HG03457 (cell line): ENCODE measurements around the gene ZC3H18.

Experiments used
- ATAC-seq: cut with Tn5 transposase; IDR thresholded peaks from one replicate; pipeline ENCODE4 v1.9.1; 2021; ENCODE audit warnings: moderate number of reproducible peaks; ENCODE audit not compliant: unreplicated experiment

ZC3H18 gene

DNA sequence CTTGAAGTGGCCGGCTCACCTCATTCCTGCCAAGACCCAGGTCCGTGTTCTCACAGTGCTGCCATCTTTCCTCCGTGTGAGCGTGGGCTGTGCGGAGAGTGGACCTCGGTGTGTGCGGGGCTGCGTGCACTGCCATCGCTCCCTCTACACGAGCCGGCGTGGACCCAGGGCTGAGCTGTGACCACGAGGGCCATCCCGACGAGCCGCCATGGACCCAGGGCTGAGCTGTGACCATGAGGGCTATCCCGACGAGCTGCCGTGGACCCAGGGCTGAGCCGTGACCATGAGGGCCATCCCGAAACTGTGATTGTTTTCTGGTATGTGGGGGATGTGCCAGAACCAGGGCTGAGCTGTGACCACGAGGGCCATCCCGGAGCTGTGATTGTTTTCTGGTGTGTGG is 101.6 kb downstream of the ZC3H18 start:
- no peak for ATAC-seq

DNA sequence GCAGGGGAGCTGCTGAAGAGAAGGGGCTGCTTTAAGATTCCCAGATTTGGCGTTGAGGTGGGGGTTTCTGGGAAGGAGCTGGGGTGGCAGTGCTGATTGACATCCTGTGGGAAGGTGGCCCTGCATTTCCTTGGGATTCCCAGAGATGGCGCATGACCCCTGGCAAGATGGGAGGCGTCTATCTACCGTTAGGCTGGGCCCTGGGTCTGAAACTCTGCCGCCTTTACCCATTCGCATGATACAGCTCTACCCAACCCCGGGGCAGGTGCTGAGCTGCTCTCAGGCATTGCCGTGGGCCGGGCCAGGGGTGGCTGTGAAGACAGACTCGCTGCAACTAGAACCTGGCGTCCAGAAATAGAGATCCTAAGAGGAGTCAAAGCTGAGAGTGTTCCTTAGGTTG is 102.6 kb downstream of the ZC3H18 start:
- ATAC-seq, result no peak

- ATAC-seq, result no peak
These were observed 103.6 kb downstream of the ZC3H18 start for GRCh38 chr16:88673716-88674379.

DNA sequence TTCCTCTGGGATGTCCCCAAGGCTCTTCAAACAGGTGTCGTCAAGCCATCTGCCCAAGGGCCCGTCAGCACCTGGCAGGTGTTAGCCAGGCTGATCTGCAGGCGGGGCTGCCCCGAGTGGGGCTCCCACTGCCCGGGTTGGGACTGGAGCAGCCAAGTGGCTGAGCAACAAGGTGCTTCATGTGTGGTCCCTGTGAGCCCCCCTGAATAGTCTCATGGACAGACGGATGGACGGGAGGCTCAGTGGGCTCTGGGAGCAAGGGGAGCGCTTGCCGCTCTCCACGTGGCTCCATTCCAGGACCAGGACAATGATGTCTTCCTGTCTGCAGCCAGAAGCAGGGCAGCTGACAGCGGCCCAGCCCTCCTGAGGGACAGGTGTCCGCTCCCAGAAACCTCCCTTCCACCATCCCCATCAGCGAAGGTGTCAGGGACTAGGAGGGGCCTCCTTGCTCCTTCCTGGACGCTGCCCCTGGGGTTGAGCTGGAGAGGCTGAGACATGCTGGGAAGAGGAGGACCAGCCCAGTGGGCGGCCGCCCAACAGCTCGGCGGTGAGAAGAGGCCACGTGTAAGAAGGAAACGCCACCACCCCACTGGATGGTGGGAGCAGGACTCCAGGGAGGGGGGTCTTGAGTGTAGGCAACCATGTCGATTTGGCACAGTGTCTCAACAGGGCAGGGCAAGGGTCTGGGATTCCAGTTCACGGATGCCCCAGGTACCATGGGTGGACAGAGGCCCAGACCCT is 106.5 kb downstream of the ZC3H18 start:
- ATAC-seq, result no peak

- no peak for ATAC-seq
These were observed 107.5 kb downstream of the ZC3H18 start for GRCh38 chr16:88677721-88678120.

DNA sequence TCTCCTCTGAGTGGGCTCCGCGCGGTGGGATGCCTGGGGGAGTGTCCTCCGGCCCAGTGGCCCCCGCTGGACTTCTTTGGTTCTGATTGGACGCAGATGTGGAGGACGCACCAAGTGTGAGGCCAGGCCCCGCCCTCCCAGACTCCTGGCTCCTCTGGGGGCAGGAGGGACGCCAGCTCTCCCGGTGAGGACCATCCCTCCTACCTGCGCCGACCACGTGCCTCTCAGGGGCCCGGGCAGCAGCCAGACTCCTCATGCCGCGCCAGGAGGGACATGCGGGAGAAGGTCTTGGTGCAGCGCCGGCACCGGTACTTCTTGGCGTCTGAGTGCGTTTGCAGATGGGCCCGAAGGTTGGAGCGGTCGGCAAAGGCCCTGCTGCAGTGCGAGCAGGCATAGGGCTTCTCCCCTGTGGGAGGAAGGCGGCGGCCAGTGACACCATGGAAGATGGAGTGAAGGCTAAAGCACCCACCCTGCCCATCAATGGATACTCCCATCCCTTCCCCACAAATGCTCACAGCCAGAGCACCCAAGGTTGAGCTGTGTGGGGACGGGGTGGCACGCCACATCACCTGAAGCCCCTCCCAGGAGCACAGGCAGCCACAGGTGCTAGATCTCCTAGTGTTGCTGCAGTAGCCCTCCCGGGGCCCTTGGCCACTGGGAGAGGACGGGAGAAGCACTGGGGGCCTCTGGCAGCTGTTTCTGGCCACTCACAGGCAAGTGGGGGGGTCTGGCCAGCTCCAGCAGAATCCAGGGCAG is 108.2 kb downstream of the ZC3H18 start:
- ATAC-seq, result no peak

GRCh38 chr16:88680554-88681083 is 110.4 kb downstream of the ZC3H18 start:
- no peak for ATAC-seq

- ATAC-seq, result no peak
These were observed 111.0 kb downstream of the ZC3H18 start for GRCh38 chr16:88681084-88681680.
